ENCODE data around the gene CCDC88B. TPM values are rescaled to one million over a fixed set of nuclear protein-coding genes. Genes with fewer than 3 reads are reported as not detected.

CCDC88B gene
- total RNA-seq, 1 experiment from 2014 or later: 11.2 TPM

DNA sequence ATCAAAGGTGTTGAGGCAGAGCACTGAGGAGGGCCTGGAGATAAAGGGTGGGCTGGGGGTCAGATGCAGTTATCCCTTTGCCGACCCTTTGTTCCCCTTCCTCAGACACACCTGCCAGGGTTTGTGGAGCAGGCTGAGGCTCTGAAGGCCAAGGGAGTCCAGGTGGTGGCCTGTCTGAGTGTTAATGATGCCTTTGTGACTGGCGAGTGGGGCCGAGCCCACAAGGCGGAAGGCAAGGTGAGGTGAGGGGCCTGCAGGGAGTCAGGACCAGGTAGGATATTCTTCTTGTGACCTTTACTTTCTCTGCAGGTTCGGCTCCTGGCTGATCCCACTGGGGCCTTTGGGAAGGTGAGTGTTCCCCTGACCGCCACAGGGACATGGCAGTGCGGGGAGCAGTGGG is 19.4 kb upstream of the CCDC88B start:
- Histone ChIP-seq H2BK12ac (ENCODE audit: insufficient read length, low read depth, low read length) (no peak overlapping the region), H3K27ac (ENCODE audit: insufficient read length, low read depth, low read length) (no peak overlapping the region), H2BK20ac (ENCODE audit: low read depth, low read length, poor library complexity, severe bottlenecking) (no peak overlapping the region), H2AFZ (ENCODE audit: low read length) (no peak overlapping the region), H2BK120ac (ENCODE audit: low read depth, low read length, poor library complexity, severe bottlenecking) (no peak overlapping the region), H3K23ac (ENCODE audit: insufficient read length, low read depth, low read length) (no peak overlapping the region), H3K79me1 (ENCODE audit: insufficient read depth, low read depth, low read length, poor library complexity, severe bottlenecking) (no peaks in the 10 kb centered on the region), H3K4me1 (ENCODE audit: insufficient read depth, low read length) (no peaks in the 10 kb centered on the region; the same call in 1 of the 2 replicates), H3K56ac (ENCODE audit: insufficient read length, low read depth, low read length) (no peak overlapping the region), H3K4ac (ENCODE audit: low read depth, low read length) (no peak overlapping the region), H4K91ac (ENCODE audit: insufficient read length, low read depth, low read length) (no peak overlapping the region), H2BK5ac (ENCODE audit: insufficient read length, low read length) (no peak overlapping the region), H3K23me2 (ENCODE audit: insufficient read length, low read depth, low read length, poor library complexity, severe bottlenecking) (peaks cover 3% of the 10 kb centered on the region), H3K27me3 (ENCODE audit: insufficient read depth, low read length) (no peaks in the 10 kb centered on the region), H3K9ac (ENCODE audit: extremely low read depth, insufficient read length, low read length) (no peak overlapping the region), H3T11ph (ENCODE audit: low read length) (no peak overlapping the region), H3K4me2 (ENCODE audit: insufficient read depth, insufficient read length, low read length) (no peak overlapping the region), H3K14ac (ENCODE audit: insufficient read depth, low read length) (no peak overlapping the region), H4K5ac (ENCODE audit: insufficient read length, low read depth, low read length) (no peak overlapping the region), H3K9me3 (ENCODE audit: control insufficient read depth, low read depth, low read length) (no peaks in the 10 kb centered on the region), H4K20me1 (ENCODE audit: control insufficient read depth, insufficient read depth, insufficient read length) (peaks cover 2% of the 10 kb centered on the region), H3K79me2 (ENCODE audit: insufficient read depth, low read length) (no peaks in the 10 kb centered on the region), H4K8ac (replicated peaks; ENCODE audit: insufficient read length, low read depth, low read length) (no peak overlapping the region), H2BK15ac (ENCODE audit: low read depth, low read length) (no peak overlapping the region), H3K18ac (ENCODE audit: insufficient read length, low read depth, low read length) (no peak overlapping the region), H2AK5ac (ENCODE audit: insufficient read length, low read length) (no peak overlapping the region)
- H3K4me1 Mint-ChIP-seq: peaks cover 29 to 34% of the 10 kb centered on the region in 2 experiments
- TF ChIP-seq, protein P1, sequence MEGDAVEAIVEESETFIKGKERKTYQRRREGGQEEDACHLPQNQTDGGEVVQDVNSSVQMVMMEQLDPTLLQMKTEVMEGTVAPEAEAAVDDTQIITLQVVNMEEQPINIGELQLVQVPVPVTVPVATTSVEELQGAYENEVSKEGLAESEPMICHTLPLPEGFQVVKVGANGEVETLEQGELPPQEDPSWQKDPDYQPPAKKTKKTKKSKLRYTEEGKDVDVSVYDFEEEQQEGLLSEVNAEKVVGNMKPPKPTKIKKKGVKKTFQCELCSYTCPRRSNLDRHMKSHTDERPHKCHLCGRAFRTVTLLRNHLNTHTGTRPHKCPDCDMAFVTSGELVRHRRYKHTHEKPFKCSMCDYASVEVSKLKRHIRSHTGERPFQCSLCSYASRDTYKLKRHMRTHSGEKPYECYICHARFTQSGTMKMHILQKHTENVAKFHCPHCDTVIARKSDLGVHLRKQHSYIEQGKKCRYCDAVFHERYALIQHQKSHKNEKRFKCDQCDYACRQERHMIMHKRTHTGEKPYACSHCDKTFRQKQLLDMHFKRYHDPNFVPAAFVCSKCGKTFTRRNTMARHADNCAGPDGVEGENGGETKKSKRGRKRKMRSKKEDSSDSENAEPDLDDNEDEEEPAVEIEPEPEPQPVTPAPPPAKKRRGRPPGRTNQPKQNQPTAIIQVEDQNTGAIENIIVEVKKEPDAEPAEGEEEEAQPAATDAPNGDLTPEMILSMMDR (conservative IDR thresholded peaks at IDR 0.05): no peak
- no peak for DNase-seq
- H3K9me3 Mint-ChIP-seq: no peaks in the 10 kb centered on the region
- no CpG with 5 or more reads among the region's 7 CpGs for WGBS (ENCODE audit: extremely low coverage, insufficient read length, low lambda C conversion rate)
- H3K4me3 Mint-ChIP-seq: peak overlapping the region in 1 of 2 experiments; percentile 93; a peak in 1 of 5 replicates
- H3K36me3 Mint-ChIP-seq (ENCODE audit: insufficient read depth in 1 of 3, low read depth in 3 of 3): peaks cover 15 to 33% (median 31%) of the 10 kb centered on the region in 3 experiments; a peak in 6 of 7 replicates
- H3K27me3 Mint-ChIP-seq (ENCODE audit: low read depth): no peaks in the 10 kb centered on the region
- no peak overlapping the region for H3K27ac Mint-ChIP-seq

Data from H9 (cell line).